HTR-8/SVneo (cell line): ENCODE data around the gene TPK1.
"Not testable (repeated sequence)": the region's sequence is repeated elsewhere in the genome, so short reads cannot be mapped to it uniquely, and the experiment has no call there.

Source experiments
- DNase-seq: peaks from one replicate; pipeline ENCODE4 v3.0.0; 2011; ENCODE audit warnings: low spot score, mixed read lengths; ENCODE audit not compliant: insufficient read length
- FAIRE-seq: peaks from 2 replicates; lab custom pipeline; 2011; peaks lifted over from hg19 to GRCh38; lab: Jason Lieb, UNC

The TPK1 gene

DNA sequence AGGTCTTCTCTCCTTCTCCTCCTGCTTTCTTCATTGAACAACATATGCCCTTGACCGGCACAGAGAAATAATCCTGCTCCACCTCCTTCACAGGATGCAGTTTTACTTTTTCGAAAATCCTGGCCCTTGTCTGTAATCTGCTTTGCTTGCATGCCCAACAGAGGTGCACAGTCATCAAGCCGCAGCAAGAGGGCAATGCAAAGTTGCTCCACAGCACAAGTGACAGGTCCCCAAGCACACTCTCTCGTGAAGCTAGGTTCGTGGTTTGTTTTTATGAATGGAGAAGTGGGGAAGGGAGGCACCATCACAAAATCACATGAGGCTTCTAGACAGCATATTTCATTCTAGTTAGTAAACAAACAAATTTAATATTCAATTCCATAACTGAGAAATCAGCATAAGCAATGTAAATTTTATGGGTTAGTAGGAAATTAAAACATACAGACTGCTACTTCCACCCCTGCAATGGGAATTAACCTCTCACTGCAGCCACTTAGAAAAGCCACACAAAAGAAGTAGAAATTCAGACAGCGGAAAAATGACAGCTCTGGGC is 178.8 kb downstream of the TPK1 start:
- no peak for FAIRE-seq

DNA sequence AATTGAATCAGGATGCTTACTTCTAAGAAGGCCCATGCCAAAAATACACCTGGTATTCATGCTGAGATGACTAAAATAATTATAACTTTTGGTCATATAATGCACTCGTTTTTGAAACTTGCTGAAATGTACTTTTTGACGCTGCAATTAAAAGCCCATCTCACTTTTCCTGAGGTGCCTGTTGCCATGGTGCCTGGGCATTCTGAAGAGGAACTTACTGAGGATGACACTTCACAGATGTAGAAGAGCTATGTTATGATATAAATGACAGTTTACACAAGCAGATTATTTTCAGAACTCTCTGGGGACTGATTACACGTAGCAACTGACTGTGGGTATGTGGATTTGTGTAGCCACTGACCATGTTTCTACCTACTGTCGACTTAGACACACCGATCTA is 182.4 kb downstream of the TPK1 start:
- no peak for FAIRE-seq
- no peak for DNase-seq

More for the DNA sequence above, 178.8 kb downstream of the TPK1 start:
- DNase-seq = no peak

DNA sequence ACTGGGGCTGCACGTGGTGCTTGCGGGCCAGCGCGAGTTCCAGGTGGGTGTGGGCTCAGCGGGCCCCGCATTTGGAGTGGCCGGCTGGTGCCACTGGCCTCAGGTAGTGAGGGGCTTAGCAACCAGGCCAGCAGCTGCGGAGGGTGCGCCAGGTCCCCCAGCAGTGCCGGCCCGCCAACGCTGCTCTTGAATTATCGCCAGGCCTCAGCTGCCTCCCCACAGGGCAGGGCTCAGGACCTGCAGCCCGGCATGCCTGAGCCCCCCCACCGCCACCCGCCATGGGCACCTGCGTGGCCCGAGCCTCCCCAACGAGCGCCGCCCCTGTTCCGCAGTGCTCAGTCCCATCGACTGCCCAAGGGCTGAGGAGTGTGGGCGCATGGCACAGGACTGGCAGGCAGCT is 185.4 kb downstream of the TPK1 start:
- FAIRE-seq (no peak), DNase-seq (no peak)

DNA sequence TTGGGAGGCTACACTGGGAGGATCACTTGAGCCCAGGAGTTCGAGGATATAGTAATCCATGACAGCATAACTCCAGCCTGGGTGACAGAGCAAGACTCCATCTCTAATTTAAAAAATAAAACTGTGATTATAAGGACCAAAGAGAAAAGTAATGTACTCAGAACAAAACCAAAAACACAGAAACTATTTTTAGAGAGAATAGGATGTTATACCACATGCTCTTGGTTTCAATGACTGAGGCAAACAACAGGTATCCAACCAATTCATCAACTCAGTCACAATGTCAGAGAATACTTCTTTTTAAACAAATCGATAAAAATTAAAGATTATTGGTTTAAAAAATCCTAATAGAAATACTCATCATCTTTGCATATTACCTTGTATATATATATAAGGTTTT is 186.7 kb downstream of the TPK1 start:
- no peak for FAIRE-seq
- DNase-seq = no peak

DNA sequence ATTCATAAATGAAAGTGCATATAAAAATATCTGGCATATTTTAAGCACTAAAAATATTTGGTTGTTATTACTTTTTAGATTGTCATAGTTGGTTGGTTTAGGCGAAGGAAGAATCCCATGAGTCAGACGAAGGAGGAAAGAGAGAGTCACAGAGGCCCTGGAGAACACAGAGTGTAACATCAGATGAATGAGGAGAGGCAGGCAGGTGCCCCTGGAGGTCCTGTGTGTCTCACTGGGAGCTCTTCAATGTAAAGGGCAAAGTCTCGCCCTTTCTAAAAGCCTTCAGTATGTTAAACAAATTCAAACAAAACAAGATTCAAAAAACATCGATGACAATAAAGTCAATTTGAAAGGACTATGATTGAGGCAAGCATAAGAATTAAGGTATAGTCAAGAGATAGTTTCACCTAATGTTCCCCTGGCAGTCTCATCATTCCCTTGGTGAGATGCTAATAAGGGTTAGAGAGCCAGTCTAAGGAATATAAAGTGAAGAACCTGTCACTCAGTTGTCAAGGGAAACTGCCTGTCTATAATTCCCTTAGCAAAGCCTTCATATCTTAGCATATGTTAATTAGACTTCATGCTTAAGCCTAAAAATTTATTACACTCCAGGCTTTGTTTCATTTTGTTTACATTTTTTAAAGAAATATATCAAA is 194.3 kb downstream of the TPK1 start:
- FAIRE-seq = no peak
- no peak for DNase-seq

DNA sequence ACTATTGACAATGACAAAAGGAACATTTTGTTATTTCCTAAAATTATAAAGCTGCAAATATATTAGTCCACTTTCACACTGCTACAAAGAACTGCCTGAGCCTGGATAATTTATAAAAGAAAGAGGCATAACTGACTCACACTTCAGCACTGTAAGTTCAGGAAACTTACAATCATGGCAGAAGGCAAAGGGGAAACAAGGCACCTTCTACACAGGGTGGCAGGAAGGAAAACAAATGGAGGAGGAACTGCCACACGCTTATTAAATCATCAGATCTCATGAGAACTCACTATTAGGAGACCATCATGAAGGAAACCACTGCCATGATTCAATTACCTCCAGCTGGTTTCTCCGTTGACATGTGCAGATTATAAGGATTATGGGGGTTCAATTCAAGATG is 203.1 kb downstream of the TPK1 start:
- DNase-seq (no peak), FAIRE-seq (no peak)

DNA sequence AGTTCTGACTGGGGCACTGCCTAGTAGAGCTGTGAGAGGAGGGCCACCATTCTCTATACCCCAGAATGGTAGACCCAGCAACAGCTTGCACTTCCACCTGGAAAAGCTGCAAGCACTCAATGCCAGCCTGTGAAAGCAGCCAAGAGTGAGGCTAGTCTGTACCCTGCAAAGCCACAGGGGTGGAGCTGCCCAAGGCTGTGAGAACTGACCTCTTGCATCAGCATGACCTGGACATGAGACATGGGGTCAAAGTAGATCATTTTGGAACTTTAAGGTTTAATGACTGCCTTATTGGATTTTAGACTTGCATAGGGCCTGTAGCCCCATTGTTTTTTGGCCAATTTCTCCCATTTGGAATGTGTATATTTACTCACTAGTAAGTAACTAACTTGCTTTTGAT is 206.3 kb downstream of the TPK1 start:
- no peak for FAIRE-seq
- DNase-seq = no peak

DNA sequence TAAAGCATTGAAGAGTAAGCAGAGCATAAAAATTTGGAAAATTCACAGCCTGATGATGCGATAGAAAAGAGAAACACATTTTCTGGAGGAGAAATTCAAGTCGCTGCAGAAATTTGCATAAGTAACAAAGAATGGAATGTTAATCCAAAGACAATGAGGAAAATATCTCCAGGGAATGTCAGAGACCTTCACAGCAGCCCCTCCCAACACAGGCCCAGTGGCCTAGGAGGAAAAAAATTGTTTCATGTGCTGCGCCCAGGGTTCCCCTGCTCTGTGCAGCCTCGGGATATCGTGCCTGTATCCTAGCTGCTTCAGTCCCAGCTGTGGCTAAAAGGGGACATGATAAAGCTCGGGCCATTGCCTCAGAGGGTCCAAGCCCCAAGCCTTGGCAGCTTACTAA is 206.8 kb downstream of the TPK1 start:
- FAIRE-seq (no peak), DNase-seq (no peak)

DNA sequence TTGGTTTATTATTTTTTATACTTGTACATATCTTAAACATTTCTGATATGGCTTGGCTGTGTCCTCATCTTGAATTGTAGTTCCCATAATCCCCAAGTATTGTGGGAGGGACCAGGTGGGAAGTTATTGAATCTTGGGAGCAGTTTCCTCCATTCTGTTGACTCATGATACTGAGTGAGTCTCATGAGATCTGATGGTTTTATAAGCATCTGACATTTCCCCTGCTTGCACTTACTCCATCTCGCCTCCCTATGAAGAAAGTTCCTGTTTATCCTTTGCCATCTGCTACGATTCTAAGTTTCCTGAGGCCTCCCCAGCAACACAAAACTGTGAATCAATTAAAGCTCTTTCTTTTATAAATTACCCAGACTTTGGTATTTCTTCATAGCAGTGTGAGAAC is 207.7 kb downstream of the TPK1 start:
- no peak for FAIRE-seq
- no peak for DNase-seq

DNA sequence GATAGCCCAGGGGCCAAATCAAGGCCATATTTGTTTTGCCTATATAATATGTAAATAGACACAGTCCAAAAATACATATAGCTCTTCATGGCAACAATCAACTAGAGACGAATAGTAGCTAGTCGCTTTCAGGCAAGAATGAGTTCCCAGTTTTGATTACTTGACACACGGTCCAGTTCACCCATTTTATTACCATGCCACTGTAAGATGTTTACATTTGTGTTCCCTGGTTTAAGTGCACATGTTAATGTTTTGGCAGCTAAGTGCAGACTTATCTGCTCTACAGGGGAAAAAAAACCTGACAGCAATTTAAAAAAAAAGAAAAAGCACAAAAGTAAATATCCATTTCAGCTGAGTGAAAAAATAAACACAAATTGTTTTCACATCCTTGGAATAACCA is 213.1 kb downstream of the TPK1 start:
- FAIRE-seq (no peak), DNase-seq (no peak)

DNA sequence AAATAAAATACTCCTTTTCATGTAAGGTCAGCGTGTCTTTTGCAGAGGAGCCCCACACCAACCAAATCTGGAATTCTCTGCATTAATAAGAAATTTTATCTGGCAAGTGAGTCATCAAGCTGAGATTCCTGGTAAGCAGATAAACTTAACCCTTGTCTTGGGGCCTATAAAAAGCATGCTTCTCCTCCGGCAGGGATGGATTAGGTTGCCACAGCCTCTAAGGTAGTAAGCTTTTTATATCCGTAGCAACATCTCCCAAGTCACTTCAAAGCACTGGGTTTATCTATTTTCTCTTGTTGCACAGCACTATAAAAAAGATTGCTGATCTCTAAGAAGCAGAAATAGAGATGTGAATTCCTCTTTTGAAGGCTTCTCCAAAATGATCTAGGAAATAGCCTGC is 229.6 kb downstream of the TPK1 start:
- no peak for DNase-seq

DNA sequence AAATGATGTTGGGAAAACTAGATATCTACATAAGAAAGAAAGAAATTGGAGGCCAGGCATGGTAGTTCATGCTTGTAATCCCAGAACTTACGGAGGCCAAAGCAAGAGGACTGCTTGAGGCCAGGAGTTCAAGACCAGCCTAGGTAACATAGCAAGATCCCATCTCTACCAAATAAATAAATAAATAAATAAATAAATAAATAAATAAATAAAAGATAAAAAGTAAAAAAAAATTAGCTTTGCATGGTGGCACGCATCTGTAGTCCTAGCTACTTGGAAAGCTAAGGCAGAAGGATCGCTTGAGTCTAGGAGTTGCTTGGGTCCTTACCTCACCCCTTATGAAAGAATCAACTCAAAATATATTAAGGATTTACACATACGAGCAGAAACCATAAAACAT is 238.9 kb downstream of the TPK1 start:
- no peak for FAIRE-seq
- DNase-seq = no peak

More for the DNA sequence above, 229.6 kb downstream of the TPK1 start:
- FAIRE-seq = no peak

DNA sequence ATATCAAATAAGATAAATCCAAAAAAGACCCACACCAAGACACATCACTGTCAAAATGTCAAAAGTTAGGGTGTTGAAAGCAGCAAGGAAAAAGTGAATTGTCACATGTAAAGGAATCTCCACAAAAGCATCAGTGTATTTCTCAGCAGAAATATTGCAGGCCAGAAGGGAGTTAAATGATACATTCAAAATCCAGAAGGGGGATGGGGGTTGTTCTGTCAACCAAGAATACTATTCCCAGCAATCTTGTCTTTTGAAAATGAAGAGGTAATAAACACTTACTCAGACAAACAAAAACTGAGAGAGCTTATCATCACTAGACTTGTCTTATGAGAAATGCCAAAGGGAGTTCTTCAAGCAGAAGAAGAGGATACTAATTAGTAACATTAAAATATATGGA is 241.3 kb downstream of the TPK1 start:
- DNase-seq (no peak), FAIRE-seq (no peak)

DNA sequence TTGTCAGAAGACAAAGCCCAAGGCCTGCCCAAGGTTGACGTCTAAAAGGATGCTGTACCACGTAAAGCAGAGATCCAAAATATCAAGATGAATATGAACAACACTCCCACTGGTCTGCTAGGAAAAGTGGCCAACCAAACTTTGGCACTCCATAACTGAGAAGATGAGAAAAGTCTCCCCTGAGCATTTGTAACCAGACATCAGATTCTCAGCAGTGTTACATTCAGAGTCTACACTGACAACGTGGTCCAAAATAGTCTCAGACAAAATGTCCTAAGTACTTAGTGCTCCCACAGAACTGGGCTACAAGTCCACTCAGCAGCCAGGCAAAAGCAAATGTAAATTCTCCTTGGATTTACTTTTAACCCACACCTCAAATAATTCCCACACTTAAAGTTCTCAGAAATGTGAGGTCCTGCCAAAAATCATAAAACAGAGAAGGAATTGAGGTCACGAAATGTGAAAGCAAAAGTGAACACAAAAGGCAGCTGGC is 247.2 kb downstream of the TPK1 start:
- FAIRE-seq = no peak
- DNase-seq = no peak

DNA sequence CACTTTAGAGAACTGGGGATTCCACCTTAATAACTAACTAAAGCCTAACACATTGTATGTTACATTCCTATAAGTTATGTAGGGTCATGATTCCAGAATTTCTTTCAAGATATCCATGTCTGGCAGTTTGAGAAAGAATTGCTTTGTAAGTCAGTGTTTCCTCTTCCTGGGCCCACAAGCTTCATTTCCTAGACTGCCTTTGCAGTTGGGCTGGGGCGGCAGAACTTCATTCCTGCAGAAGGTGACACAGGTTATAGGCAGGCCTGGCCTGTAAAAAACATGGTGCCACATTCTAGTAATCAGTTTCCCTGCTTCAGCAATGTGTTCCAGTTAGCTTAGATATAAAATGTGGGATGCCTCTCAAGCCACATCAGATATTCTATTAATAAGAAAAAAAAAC is 248.2 kb downstream of the TPK1 start:
- no peak for DNase-seq
- no peak for FAIRE-seq

DNA sequence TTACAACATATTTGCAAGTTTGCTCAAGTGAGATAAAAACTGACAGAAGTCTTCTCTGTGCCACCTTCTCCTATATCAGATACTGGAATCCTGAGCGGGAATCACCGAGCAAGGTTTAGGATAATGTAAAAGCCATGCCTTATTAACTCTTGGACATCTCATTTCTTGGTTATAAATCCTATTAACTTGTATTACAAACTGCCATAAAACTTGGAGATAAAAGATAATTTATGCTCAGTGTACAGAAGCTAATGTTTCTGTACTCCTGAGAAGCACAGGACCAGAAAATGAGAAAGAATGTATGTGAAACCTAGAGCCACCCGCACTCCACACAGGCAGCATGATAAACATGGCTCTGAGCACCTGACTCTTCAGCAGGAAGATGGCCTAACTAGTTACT is 251.1 kb downstream of the TPK1 start:
- no peak for FAIRE-seq
- no peak for DNase-seq

DNA sequence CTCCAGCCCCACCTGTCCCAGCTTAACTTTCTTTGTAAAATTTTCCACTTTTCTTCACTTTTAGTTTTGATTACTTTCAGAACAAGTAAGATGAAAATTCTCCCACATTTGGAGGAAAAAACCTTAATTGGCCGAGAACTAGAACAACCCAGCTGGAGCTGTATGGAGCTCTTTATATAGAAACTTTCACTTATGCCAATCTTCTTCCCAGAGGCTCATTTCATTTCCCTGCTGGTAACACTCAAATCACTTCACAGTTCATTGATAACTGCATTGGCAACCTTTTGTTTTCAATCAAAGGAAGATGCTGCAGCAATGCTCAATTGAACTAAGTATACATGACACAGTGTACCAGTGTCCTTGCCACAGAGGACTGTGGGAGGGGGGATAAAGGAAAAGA is 256.2 kb downstream of the TPK1 start:
- DNase-seq (no peak), FAIRE-seq (no peak)

DNA sequence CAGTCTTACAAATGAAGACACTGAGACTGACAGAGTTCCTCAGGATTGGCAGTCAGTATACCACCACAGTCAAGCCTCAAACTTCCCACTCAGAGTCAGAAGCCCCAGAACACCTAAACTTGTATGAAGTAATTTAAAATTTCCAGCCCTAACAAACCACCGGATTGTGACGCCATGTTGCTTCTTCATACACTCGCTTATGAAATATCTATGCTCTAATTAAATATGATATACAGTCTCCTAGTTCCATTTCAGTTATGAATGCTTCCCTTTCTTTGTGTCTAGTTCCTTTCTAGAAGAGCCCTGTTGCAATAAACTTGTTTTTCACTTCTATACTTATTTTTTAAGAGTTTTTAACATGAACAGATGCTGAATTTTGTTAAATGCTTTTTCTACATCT is 260.4 kb downstream of the TPK1 start:
- no peak for FAIRE-seq
- no peak for DNase-seq

DNA sequence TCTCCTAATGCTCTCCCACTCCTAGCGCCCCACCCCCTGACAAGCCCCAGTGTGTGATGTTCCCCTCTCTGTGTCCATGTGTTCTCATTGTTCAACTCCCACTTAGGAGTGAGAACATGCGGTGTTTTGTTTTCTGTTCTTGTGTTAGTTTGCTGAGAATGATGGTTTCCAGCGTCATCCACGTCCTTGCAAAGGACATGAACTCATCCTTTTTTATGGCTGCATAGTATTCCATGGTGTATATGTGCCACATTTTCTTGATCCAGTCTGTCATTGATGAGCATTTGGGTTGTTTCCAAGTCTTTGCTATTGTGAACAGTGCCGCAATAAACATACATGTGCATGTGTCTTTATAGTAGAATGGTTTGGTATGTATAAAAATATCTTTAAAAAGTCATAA is 261.1 kb downstream of the TPK1 start:
- DNase-seq, FAIRE-seq: not testable (repeated sequence)

DNA sequence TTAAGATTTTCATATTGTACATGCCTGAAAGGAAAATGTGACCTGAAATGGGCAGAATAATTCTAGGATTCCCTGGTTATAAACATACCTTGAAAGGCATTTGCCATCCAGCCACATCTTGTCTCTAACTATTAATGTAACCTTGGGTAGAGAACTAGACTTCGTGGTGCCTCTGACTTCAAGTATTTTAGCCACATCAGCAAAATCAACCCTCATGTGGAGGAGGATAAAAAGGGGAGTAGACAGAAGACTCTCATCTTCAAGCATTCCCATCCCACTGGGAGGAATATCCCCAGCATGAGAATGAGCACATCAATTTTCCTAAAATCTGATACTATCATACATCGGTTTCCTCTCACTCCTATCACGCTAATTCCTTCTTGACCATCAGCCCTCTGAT is 267.6 kb downstream of the TPK1 start:
- no peak for FAIRE-seq
- no peak for DNase-seq

DNA sequence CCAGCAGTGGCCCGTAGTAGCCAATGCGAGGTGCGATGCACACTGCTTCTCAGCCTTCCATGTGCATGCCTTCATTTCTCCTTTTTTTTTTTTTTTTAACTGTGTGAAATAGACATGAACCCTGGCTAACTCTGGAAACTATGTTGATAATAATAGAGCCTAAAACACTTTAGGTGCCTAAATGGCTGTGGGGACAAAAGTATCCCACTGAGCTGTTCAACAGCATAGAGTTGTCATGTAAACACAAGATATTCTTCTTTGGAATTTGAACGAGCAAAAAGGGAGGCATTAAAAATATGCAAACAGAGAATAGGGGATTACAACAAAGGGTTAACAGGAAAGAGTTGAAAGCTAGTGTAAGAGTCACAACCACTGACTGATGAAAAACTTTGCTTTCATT is 270.3 kb downstream of the TPK1 start:
- DNase-seq = no peak

DNA sequence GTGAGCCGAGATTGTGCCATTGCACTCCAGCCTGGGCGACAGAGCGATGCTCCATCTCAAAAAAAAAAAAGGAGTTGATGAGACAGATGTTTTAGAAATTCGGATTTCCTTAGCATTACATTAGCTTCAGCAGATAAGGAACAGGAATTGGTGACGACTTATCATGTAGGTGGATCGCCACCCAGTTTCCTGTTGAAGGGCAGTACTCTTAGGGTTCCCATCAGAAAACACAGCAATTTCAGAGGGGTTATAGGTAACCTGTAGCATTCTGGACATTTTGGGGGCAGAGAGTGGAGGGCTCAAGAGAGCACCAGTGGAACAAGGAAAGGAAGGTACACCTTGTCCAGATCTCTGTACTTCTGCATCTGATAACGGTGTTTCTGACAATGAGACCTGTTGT is 286.0 kb downstream of the TPK1 start:
- DNase-seq (no peak), FAIRE-seq (no peak)

More for the DNA sequence above, 270.3 kb downstream of the TPK1 start:
- FAIRE-seq = no peak
